IgD-negative memory B cell (primary cell): ENCODE measurements around the gene MPEG1. TPM values are rescaled to one million over a fixed set of nuclear protein-coding genes. Genes with fewer than 3 reads are reported as not detected.

Source experiments
- H3K27ac Mint-ChIP-seq, 3 donors: one replicate each; pipeline ENCODE4 v1.8.0; 2020 to 2022; ENCODE audit warnings: mild to moderate bottlenecking in 3 of 3, mixed read lengths in 3 of 3, moderate library complexity in 1 of 3
- H3K27me3 Mint-ChIP-seq: one replicate; pipeline ENCODE4 v1.8.0; 2021; ENCODE audit warnings: mixed read lengths
- H3K36me3 Mint-ChIP-seq: one replicate; pipeline ENCODE4 v1.8.0; 2020; ENCODE audit warnings: mild to moderate bottlenecking, mixed read lengths
- H3K4me1 Mint-ChIP-seq, 3 donors: one replicate each; pipeline ENCODE4 v1.8.0; 2020 to 2022; ENCODE audit warnings: mixed read lengths in 3 of 3, mild to moderate bottlenecking in 1 of 3
- H3K4me3 Mint-ChIP-seq, 4 donors: one replicate each; pipeline ENCODE4 v1.8.0; 2020 to 2022; ENCODE audit warnings: mild to moderate bottlenecking in 4 of 4, mixed read lengths in 4 of 4, moderate library complexity in 3 of 4
- H3K9me3 Mint-ChIP-seq, 3 donors: one replicate each; pipeline ENCODE4 v1.8.0; 2020 to 2021; ENCODE audit warnings: mixed read lengths in 3 of 3, mild to moderate bottlenecking in 1 of 3
- polyA plus RNA-seq: library from polyadenylated mRNA; unstranded; fragments of 300-500 nt; fragmentation: Illumina TruSeq; gene quantifications from one replicate; pipeline ENCODE4 v1.2.3, GENCODE V29; 2021

The MPEG1 gene, protein sequence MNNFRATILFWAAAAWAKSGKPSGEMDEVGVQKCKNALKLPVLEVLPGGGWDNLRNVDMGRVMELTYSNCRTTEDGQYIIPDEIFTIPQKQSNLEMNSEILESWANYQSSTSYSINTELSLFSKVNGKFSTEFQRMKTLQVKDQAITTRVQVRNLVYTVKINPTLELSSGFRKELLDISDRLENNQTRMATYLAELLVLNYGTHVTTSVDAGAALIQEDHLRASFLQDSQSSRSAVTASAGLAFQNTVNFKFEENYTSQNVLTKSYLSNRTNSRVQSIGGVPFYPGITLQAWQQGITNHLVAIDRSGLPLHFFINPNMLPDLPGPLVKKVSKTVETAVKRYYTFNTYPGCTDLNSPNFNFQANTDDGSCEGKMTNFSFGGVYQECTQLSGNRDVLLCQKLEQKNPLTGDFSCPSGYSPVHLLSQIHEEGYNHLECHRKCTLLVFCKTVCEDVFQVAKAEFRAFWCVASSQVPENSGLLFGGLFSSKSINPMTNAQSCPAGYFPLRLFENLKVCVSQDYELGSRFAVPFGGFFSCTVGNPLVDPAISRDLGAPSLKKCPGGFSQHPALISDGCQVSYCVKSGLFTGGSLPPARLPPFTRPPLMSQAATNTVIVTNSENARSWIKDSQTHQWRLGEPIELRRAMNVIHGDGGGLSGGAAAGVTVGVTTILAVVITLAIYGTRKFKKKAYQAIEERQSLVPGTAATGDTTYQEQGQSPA
- polyA plus RNA-seq = 51.8 TPM

DNA sequence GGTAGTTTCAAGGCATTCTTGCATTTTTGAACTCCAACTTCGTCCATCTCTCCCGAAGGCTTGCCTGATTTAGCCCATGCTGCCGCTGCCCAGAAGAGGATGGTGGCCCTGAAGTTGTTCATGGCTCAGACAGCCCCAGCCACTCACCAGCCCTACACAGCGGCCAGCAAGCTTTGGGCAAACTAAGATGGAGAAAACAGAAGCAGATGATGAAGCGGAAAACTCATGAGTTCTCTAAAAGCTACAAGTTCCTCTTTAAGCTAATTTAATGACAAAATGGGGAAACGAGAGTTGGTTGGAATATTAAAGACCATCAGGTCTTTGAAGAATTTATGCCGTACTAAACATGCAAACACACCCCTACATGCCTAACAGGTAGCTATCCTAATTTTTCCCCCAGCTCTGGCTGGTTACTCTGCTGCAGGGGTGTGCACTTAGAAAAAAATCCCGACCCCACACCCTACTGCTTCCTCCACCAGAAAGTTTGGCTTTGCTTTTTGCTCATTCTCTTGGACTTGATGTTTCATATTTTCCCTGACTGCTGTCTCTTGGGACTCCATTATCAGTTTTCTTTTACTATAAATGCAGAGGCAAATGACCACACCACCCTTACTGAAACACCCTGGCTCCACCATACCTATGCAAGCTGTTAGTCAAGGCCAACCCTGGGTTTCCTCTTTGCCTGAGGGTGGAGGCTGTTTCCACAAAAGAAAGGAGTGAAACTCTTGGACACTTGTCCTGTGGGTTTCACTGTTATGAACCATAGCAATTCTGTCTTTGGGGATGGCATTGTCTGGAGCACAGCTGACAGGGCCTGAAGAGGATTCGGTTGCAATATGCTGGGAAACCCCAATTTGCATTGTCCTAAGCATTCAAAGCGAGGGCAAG is at the start of gene MPEG1:
Gene MPEG1, minus strand, starts transcription at position 184 of the 888 bp plus-strand sequence. Its CDS starts 62 bp downstream, at position 122.
- Mint-ChIP-seq H3K27ac (peak within 1 kb of the TSS; percentile 90 to 99 (median 94)), H3K4me1 (peaks cover 28 to 64% (median 52%) of the 10 kb centered on the region in 3 donors), H3K4me3 (peak within 1 kb of the TSS; percentile 92 to 97 (median 95)), H3K36me3 (no peaks in the 10 kb centered on the region), H3K9me3 (peaks cover 0 to 3% (median 0%) of the 10 kb centered on the region in 3 donors), H3K27me3 (no peaks in the 10 kb centered on the region)

DNA sequence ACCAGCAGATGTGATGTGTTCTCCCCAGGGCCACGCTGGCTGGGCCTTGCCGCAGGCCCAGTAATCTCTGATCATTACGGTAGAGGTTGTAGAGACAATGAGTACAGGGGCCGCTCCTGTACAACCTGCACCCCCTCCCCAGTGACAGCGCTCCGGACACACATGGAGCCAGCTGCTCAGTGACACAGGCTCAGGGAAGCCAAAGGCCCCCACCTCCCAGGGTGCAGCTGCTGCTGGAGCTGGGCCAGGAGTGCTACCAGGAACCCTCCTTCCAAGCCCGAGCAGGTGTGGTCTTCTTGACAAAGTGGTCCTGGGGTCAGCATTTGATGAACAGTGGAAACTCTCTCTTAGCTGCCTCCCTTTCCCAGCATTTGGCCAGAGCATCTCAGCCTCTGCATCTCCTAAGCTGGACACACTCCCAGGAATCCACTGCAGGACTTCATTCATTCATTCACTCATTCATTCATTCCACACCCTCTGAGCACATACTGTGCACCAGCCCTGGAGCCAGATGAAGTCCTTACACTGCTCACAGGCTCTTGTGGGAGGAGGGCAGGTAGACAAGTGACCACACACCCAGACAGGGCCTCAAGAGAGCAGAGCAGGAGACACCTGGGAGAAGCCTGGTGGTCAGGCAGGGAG is 49.6 kb upstream of the MPEG1 start:
- peaks cover 4 to 25% (median 23%) of the 10 kb centered on the region in 3 donors for H3K4me1 Mint-ChIP-seq
- no peaks in the 10 kb centered on the region for H3K27me3 Mint-ChIP-seq
- peak overlapping the region in 1 of 3 donors; percentile 18 for H3K27ac Mint-ChIP-seq

DNA sequence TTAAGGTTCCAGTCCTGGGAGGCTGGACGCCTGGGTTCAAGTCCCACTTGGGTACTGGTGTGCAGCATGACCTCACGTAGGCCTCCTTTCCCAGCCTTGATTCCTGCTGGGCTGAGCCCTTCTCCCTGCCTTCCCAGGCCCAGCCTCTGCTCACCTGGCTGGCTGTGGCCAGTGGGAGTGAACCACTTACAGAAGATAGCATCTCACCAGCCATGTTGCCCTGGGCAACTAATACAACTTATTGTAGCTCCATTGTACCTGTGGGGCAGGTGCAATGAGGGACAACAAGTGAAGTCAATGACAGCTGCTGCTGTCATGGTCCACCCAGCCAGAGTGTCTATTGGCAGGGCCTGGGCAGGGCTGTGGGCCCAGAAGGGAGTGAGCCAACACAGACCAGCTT is 48.4 kb upstream of the MPEG1 start:
- Mint-ChIP-seq H3K4me1 (peaks cover 4 to 19% (median 18%) of the 10 kb centered on the region in 3 donors), H3K36me3 (no peaks in the 10 kb centered on the region), H3K4me3 (no peak overlapping the region), H3K9me3 (no peaks in the 10 kb centered on the region), H3K27me3 (no peaks in the 10 kb centered on the region), H3K27ac (no peak overlapping the region)

More for the DNA sequence above, 49.6 kb upstream of the MPEG1 start:
- Mint-ChIP-seq H3K9me3 (no peaks in the 10 kb centered on the region), H3K4me3 (no peak overlapping the region), H3K36me3 (no peaks in the 10 kb centered on the region)

DNA sequence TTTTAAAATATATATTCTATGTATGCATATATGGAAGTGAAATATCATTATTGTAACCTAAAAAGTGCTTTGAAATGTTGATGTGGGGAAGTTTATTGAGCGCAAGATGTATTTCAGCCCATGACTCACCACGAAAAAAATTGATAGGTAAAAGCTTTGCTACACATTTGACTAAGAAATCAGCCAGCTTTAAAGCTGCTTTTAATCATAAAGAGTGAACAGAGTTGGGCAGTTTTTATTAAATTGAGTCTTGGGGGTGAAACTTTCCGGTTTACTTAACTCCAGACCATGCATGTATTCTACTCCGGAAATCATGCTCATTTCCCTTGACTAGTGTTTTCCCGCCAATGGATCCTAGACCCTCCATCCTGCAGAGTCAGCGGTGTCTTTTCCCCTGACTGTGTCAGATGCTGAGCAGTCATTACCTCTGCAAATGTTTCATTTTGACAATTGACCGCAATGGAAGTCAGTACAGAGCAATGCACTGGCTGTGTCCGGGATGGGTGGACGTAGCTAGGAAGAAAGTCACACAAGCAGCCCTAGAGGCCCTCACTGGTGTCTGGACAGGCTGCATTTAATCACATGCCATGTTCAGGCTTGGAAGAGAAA is 47.2 kb upstream of the MPEG1 start:
- Mint-ChIP-seq H3K27me3 (no peaks in the 10 kb centered on the region), H3K9me3 (no peaks in the 10 kb centered on the region), H3K36me3 (no peaks in the 10 kb centered on the region), H3K4me1 (peaks cover 4 to 21% (median 20%) of the 10 kb centered on the region in 3 donors), H3K4me3 (peak overlapping the region in 1 of 4 donors; percentile 47), H3K27ac (peak overlapping the region in 1 of 3 donors; percentile 44)

DNA sequence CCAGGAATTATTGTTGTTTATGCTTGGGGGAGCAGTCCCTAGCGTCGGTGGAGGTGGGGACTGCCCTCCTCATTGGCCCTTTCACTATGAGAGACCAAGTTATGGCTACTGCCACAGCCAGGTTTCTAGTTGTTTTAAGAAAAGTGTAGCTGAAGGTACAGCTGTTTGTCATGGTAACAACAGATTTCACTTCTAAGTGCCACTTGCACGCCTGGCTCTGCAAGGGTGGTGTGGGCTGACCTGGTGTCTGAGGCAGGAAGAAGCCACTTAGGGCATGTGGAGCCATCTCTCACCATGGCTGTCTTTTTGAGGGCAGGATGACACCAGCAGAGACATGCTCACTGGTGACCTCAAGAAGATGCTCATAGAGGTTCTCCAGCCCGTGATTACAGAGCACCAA is 46.3 kb upstream of the MPEG1 start:
- Mint-ChIP-seq H3K4me1 (peaks cover 6 to 29% (median 25%) of the 10 kb centered on the region in 3 donors), H3K27ac (no peak overlapping the region), H3K27me3 (no peaks in the 10 kb centered on the region), H3K36me3 (no peaks in the 10 kb centered on the region), H3K4me3 (peak overlapping the region in 1 of 4 donors; percentile 19), H3K9me3 (no peaks in the 10 kb centered on the region)

DNA sequence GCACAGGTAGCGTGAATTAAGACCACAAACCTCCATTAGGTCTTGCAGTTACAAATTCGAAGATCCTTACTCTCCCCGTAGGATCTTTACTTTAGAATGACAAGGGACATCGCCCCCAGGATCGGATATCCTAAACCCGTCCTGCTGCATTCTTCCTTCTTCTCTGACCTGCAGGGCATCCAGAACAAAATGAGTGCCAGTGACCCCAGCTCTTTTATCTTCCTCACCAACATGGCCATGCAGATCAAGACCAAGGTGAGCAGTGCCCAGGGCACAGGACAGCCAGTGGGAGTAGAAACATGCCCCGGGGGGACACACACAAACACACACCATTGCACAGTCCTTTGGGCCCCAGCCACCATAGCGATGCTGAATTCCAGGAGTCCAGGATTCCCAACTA is 42.6 kb upstream of the MPEG1 start:
- Mint-ChIP-seq H3K9me3 (peaks cover 0 to 2% (median 0%) of the 10 kb centered on the region in 3 donors), H3K4me3 (no peak overlapping the region), H3K4me1 (peaks cover 2 to 19% (median 19%) of the 10 kb centered on the region in 3 donors), H3K36me3 (no peaks in the 10 kb centered on the region), H3K27ac (no peak overlapping the region), H3K27me3 (no peaks in the 10 kb centered on the region)

DNA sequence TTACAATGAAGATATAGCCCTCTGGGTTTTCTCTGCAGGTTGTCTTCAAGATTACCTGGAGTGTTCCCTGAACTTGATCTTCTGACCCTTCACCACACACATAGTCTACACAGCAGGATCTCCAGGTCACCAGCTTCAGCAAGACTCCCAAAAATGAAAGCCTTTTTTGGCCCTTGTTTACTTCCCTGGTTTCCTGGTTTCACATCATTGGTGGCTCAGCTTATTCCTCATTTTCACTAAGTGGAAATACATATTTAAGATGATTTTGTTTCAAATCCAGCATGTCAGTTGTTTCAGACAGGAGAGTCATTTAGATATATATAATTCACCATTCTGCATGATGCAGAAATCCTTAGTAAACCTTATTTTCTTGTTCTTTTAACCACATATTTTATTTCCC is 41.6 kb upstream of the MPEG1 start:
- H3K4me1 Mint-ChIP-seq = peaks cover 2 to 11% (median 10%) of the 10 kb centered on the region in 3 donors
- H3K27ac Mint-ChIP-seq = peak overlapping the region in 1 of 3 donors; percentile 6
- H3K9me3 Mint-ChIP-seq = peaks cover 0 to 4% (median 0%) of the 10 kb centered on the region in 3 donors
- peak overlapping the region in 1 of 4 donors; percentile 59 for H3K4me3 Mint-ChIP-seq
- no peaks in the 10 kb centered on the region for H3K27me3 Mint-ChIP-seq
- no peaks in the 10 kb centered on the region for H3K36me3 Mint-ChIP-seq

DNA sequence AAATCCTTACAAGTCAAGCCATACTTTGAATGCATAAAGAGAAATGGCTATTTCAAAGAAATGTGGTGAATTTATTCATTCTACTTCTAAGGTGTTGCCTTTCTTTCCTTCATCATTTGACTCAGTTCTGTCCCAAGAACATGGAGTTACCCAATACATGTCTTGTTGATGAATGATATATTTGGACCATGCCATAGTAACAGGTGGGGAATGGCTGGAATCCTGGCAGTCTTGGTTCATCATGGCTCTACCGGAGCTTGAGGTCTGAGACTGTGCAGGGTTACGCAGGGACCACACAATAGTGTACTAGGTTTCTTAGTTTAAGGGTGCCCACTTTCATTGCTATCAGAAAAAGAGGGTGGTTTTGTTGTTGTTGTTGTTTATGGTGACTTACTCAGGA is 40.3 kb upstream of the MPEG1 start:
- H3K27me3 Mint-ChIP-seq = no peaks in the 10 kb centered on the region
- H3K9me3 Mint-ChIP-seq = peaks cover 0 to 5% (median 0%) of the 10 kb centered on the region in 3 donors
- no peak overlapping the region for H3K27ac Mint-ChIP-seq
- H3K4me3 Mint-ChIP-seq = no peak overlapping the region
- no peaks in the 10 kb centered on the region for H3K36me3 Mint-ChIP-seq
- H3K4me1 Mint-ChIP-seq = peaks cover 6 to 10% (median 7%) of the 10 kb centered on the region in 3 donors

DNA sequence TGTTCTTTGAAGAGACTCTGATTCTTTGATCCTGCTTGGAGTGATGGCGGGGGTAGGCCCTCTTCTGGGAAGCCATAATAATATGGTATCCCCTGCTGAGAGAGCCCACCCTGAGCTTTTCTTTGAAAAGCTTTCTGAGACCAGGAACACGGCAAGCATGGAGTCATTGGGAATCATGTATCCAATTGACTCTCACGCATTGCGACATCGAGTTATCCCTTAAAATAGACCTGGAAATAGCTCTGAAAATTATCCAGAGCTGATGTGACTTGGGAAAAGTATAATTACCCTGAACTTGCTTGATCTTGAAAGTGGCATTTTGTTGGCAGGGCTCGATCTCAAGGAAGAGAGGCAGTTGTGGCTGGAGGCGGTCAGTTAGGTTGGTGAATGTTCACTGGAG is 36.8 kb upstream of the MPEG1 start:
- peaks cover 2% of the 10 kb centered on the region for H3K36me3 Mint-ChIP-seq
- H3K27me3 Mint-ChIP-seq = no peaks in the 10 kb centered on the region
- peaks cover 0 to 6% (median 0%) of the 10 kb centered on the region in 3 donors for H3K9me3 Mint-ChIP-seq
- peaks cover 5 to 9% (median 9%) of the 10 kb centered on the region in 3 donors for H3K4me1 Mint-ChIP-seq
- H3K4me3 Mint-ChIP-seq = no peak overlapping the region
- H3K27ac Mint-ChIP-seq = no peak overlapping the region

DNA sequence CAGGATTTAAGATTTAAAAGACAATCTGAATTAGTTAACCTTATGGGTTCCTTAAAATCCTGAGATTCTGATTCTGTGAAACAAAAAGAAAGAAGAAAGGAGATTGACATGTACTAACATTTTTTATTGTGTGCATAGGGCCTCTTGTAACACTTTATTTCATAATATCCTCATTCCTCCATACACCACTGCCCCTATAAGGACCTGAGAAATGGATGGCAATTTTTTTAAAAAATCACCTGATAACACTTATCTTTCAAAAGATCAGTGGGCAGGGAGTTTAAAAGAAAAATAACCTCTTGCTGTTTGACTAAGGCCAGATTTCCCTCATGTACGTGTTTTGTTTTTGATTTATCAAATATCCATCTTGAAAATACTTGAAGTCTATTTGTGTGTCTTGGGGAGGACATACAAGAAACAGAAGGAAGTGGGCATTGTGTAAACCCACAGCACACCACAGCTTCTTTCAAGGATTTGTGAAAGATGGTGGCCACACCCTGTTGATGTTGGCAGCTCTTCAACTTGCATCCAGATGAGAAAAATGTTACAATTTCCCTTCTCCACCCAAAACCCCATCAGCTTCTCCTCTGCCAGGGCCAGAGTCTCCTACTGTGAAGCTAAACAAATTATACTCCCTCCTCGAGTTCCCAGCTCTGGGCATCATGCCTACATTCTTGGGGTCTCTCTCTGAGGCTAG is 35.0 kb upstream of the MPEG1 start:
- Mint-ChIP-seq H3K27ac (no peak overlapping the region), H3K36me3 (peaks cover 2% of the 10 kb centered on the region), H3K27me3 (no peaks in the 10 kb centered on the region), H3K4me1 (peaks cover 0 to 9% (median 6%) of the 10 kb centered on the region in 3 donors), H3K4me3 (no peak overlapping the region), H3K9me3 (peaks cover 0 to 6% (median 0%) of the 10 kb centered on the region in 3 donors)

DNA sequence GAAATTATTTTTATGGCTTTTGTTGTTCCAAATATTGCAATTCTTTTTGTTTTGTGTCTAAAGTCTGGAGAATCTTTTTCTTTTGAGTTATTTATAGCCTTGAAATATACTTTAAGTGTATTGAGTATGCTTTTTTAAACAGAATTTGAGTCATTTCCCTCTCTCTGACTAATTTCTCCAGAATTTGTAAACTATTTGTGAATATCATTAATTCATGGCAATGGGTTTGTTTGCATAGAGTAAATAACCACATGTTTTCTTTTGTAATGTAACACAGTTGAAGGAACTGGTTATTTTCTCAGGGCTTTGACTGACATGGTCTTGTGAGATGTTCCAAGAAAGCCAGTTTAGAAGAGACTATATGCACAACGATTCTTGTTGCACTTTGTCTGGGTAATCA is 30.9 kb upstream of the MPEG1 start:
- Mint-ChIP-seq H3K27ac (no peak overlapping the region), H3K4me1 (peaks cover 0 to 7% (median 6%) of the 10 kb centered on the region in 3 donors), H3K36me3 (peaks cover 5% of the 10 kb centered on the region), H3K4me3 (no peak overlapping the region), H3K27me3 (no peaks in the 10 kb centered on the region), H3K9me3 (peaks cover 4 to 9% (median 4%) of the 10 kb centered on the region in 3 donors)

DNA sequence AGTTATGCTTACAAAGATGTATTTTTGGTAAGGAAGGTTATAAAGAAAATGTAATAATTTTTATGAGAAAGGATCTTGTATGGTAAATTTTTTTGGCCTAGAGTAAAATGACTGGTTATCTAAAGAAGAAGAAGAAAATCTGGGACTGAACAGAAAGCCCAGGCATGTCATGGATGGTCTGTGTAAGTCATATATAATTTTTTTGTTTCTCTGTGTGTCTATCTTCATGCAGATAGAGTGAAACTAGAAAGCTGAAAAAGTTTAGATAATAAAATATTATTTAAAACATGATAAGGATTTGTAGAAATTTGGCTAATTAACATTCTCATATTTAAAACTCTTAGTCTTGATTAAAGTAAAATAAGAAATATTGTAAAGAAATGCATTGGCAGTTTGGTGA is 27.6 kb upstream of the MPEG1 start:
- H3K27me3 Mint-ChIP-seq = no peaks in the 10 kb centered on the region
- peaks cover 4 to 19% (median 6%) of the 10 kb centered on the region in 3 donors for H3K9me3 Mint-ChIP-seq
- H3K4me1 Mint-ChIP-seq = no peaks in the 10 kb centered on the region
- H3K4me3 Mint-ChIP-seq = no peak overlapping the region
- no peak overlapping the region for H3K27ac Mint-ChIP-seq
- H3K36me3 Mint-ChIP-seq = peaks cover 11% of the 10 kb centered on the region

DNA sequence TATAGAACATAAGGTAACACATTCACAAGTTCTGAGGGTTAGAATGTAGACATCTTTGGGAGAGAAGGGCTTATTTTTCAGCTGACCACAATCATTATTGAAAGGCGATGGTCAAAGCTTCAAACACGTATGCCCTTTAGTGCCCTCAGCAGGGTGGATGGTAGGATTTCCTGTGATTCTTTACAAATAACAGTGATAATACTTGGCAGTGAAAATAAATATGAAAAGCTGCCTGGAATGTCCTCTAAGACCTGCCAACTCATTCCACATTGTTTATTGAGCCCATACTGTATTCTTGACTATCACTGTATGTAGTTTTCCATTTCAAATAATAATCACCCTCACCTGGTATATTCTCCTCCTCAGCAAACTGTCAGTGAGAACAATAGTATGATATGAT is 13.7 kb upstream of the MPEG1 start:
- peaks cover 5 to 6% (median 6%) of the 10 kb centered on the region in 3 donors for H3K9me3 Mint-ChIP-seq
- H3K27ac Mint-ChIP-seq = no peak overlapping the region
- H3K4me3 Mint-ChIP-seq = no peak overlapping the region
- H3K36me3 Mint-ChIP-seq = peaks cover under 1% of the 10 kb centered on the region
- H3K4me1 Mint-ChIP-seq = peaks cover 23 to 33% (median 27%) of the 10 kb centered on the region in 3 donors
- H3K27me3 Mint-ChIP-seq = peaks cover 2% of the 10 kb centered on the region
